Left ventricle myocardium superior (tissue), 1 donor: ENCODE measurements around the gene PAQR8. TPM values are rescaled to one million over a fixed set of nuclear protein-coding genes. Genes with fewer than 3 reads are reported as not detected.

Experiments
- ATAC-seq: fragments of 200-7000 bp; cut with Tn5 transposase; one replicate; pipeline ENCODE4 v1.9.1; 2020; ENCODE audit warnings: mild to moderate bottlenecking, moderate library complexity
- DNase-seq: peaks from one replicate; pipeline ENCODE4 v3.0.0-alpha.2; 2020
- intact Hi-C: fragments of 100-400 bp; cut with micrococcal nuclease; formaldehyde crosslinking; loops from one replicate; pipeline ENCODE4 v1.11.0; 2022
- long read RNA-seq: library from polyadenylated mRNA; unstranded; transcript quantifications from one replicate; pipeline ENCODE4 v2.0.0, GENCODE V29; 2021
- total RNA-seq: library from RNA; stranded (reverse); fragmentation: NEBNext Ultra II Directional; extraction: Animal tissue kit (Norgen Biotek cat#: 25700); gene quantifications from one replicate; pipeline ENCODE4 v1.2.1, GENCODE V29; 2021
- donor health status: DM: no; HTN: yes; CAD: no; lungs with severe emphysema.

The PAQR8 gene, protein sequence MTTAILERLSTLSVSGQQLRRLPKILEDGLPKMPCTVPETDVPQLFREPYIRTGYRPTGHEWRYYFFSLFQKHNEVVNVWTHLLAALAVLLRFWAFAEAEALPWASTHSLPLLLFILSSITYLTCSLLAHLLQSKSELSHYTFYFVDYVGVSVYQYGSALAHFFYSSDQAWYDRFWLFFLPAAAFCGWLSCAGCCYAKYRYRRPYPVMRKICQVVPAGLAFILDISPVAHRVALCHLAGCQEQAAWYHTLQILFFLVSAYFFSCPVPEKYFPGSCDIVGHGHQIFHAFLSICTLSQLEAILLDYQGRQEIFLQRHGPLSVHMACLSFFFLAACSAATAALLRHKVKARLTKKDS
- total RNA-seq, result 1.8 TPM
- long read RNA-seq, full-length matches to known transcripts, result 5 of 5 reads
- long read RNA-seq, partial matches to known transcripts, result 0 of 5 reads
- long read RNA-seq, other reads (novel, unspliced or antisense), result 0 of 5 reads

DNA sequence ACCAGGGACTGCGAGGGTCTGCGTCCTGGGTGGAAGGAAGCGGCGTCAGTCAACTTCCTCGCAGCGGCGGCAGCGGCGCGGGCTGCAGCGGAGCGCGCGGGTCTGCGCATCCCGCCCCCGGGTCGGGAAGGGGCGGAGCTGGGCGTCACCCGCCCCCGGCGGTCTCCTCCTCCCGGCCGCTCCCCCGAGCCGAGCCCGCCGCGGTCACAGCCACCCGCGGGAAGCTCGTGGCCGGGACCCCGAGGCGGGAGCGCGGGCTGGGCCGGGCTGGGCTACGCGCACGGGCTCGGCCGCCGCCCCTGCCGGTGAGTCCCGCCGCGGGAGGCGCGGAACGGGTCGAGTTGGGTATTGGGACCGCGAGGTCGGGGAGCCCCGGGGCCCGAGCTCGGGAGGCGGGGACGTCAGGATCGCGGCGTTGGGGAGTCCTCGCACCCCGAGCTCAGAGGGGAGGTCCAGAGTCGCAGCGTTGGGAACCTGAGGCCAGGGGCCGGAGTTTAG, at the start of gene PAQR8:
Gene PAQR8, plus strand, starts transcription at position 207 of the 498 bp plus-strand sequence. CDS start 41,063 bp downstream, outside the sequence.
- intact Hi-C loops, result no loop called here
- ATAC-seq (peak; percentile 99), DNase-seq (peak; percentile 90)

GRCh38 chr6:52312461-52312860, 49.5 kb upstream of the PAQR8 start:
- intact Hi-C loops, result no loop called here
- no peak for ATAC-seq
- no peak for DNase-seq

GRCh38 chr6:52314752-52315151, 47.2 kb upstream of the PAQR8 start:
- intact Hi-C loops, result no loop called here

GRCh38 chr6:52317211-52317610, 44.7 kb upstream of the PAQR8 start:
- intact Hi-C loops, result no loop called here
- ATAC-seq, result no peak
- DNase-seq, result no peak

More at GRCh38 chr6:52314752-52315151, 47.2 kb upstream of the PAQR8 start:
- ATAC-seq (no peak), DNase-seq (no peak)

DNA sequence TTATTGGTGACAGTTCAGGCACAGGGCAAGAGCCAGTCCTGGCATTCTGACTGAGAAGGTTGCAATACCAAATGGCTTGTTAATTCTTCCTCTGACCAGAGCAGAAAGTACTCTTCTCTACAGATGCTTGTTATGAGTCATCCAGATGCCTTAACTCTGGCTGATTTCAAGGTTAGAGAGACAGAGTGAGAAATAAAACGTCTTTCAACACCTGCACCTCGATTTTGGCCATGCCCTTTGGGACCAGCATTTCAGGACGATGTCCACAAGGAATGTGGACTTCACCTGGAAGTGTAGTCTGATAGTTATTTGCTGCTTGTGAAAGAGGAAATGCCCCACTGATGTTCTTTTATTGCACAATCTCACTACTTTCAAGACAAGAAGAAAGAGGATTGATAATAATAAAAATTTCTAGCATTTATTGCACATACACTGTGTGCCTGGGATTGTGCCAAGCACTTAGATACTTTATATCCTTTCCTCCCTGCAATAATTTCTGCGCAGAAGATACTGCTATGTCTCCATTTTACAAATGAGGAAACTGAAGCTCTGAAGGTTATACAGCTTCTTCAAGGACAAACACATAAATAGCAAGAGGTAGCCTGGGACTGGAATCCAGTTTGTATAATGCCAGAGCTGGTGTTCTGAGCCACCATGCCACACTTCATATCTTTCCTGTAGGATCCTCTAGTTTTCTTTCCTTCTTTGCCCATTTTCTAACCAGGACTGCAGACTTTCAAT, 43.9 kb upstream of the PAQR8 start:
- ATAC-seq (no peak), DNase-seq (no peak)
- intact Hi-C loops, result no loop called here

GRCh38 chr6:52324189-52324588, 37.8 kb upstream of the PAQR8 start:
- intact Hi-C loops, result no loop called here
- ATAC-seq (no peak), DNase-seq (no peak)

DNA sequence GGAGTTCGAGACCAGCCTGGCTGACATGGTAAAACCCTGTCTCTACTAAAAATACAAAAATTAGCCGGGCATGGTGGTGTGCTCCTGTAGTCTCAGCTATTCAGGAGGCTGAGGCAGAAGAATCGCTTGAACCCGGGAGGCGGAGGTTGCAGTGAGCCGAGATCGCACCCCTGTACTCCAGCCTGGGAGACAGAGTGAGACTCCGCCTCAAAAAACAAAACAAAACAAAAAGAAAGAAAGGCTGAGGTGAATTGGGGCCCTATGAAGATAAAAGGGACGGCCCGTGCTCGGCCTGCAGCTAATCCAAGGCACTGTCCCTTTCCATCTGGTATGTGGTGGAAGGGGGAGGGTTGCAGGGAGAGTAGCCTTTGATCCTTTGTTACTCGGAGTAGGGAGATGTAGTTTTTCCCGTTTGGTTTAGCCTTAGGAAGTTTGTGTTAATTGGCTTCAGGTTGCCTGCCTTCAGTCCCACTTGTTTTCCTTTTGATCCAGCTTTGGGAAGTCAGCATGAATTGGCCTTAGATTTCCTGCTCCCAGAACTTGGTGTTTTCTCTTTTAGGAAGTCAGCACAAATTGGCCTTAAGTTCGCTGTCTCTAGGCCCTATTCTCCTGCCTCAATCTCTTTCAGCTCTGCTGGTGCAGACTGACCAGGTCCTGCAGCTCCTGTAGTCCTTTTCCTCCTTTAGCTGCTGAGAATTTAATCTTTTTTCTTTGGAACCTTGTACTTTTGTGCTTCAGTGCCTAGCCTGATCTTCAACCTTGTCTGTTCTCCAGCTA, 36.1 kb upstream of the PAQR8 start:
- no peak for DNase-seq
- intact Hi-C loops, result no loop called here
- no peak for ATAC-seq

- ATAC-seq (no peak), DNase-seq (no peak)
- intact Hi-C loops, result no loop called here
Observed at GRCh38 chr6:52326540-52327364, 35.2 kb upstream of the PAQR8 start.

GRCh38 chr6:52328303-52328662, 33.7 kb upstream of the PAQR8 start:
- intact Hi-C loops, result no loop called here
- ATAC-seq (no peak), DNase-seq (no peak)

DNA sequence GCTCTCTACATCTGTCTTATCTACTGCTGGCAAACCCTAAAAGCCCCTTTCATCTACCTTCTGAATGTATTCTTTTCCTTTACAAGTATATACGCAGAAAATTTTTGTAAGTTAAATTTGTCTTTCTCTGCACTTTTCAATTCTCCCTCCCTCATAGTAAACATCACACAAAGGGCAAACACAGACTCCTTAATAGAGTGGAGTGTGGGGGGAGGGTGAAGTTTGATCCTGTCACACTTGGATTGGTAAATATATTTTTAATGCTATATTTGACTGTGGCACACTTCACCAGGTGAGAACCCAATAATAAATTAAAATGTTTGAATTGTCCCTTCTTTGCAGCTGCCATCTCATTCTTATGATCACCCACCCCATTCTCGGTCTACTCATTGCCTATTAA, 33.2 kb upstream of the PAQR8 start:
- intact Hi-C loops, result no loop called here
- no peak for ATAC-seq
- DNase-seq, result no peak

DNA sequence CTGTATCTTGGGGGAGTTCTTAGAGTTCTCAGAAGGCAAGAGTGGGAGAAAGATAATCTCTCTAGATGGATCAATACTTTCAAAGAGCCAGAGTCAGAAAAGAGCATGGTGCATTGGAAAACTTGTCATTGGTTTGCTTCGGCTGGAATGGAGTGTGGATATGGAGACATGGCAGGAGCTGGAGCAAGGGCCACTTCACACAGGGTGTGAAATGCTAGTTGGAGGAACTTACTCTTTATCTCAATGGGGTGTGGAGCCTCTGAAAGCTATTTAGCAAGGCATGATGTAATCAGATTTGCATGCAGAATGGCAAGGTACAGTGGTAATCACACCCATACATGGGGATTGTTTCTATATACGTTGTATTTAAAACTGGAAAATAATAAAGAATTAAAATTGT, 31.5 kb upstream of the PAQR8 start:
- DNase-seq, result no peak
- ATAC-seq, result peak; percentile 56
- intact Hi-C loops, result no loop called here

DNA sequence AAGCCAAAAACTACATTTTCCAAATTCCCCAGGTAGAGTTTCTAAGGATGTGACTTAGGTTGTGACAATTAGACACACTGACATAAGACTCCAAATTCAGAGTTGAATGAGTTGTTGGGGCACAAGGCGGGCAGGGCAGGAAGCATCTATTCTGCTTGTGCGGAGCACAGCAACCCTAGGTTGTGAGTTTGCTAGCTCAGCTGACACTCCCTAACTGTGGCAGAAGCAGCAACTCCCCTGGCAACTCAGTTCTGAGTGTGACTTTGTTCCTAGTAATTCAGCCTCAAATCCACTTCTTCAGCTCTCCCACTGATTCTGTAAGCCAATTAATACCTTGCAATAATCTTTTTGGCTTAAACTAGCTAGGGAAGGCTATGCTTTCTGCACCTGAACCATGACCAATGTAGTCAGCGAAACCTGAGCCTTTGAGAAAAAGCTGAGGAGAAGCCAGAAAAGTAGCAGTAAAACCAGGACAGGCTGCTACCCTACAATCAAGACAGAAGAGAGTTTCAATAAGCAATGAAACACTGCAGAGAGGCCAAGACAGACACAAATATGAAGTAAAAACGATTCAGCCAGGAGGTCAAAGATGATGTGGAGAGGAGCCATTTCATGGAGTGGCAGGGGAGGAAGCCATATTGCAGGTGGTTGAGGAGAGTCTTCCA, 30.0 kb upstream of the PAQR8 start:
- no peak for DNase-seq
- no peak for ATAC-seq
- intact Hi-C loops, result no loop called here

DNA sequence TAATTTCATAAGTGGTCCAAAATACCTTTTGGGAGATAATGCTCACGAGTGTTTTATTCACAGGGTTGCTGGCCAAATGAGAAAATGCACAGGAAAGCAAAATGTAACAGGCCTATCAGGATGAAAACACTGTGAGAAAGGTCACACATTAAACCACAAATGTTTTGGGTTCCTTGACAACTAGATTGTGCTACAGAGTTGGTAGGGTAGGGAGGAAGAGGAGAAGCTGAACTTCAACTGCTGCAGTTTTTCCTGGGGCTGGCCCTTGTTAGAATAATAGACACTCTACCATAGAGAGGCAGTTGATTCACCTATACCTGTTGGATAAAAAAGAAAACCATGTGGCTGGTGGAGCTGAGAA, 28.1 kb upstream of the PAQR8 start:
- ATAC-seq, result no peak
- intact Hi-C loops, result no loop called here
- DNase-seq, result no peak

DNA sequence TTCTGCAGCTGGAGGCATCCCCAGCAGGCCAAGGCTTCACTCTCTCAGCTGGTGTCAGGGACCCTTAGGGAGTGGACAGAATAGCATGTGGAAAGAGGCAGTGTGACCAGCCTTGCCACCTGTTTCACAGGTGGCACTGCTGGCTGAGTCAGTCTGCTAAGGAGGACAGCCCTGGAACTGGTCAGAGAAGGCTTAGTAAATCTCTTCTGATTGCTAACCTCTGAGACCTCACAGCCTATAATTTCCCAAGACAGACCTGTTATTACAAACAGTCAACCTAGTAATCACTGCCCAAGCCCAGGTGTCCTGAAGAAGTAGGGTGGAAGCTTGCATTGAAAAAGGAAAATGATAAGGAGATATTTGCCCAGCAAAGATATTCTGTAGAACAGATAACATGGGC, 26.4 kb upstream of the PAQR8 start:
- ATAC-seq (no peak), DNase-seq (no peak)
- intact Hi-C loops, result no loop called here

DNA sequence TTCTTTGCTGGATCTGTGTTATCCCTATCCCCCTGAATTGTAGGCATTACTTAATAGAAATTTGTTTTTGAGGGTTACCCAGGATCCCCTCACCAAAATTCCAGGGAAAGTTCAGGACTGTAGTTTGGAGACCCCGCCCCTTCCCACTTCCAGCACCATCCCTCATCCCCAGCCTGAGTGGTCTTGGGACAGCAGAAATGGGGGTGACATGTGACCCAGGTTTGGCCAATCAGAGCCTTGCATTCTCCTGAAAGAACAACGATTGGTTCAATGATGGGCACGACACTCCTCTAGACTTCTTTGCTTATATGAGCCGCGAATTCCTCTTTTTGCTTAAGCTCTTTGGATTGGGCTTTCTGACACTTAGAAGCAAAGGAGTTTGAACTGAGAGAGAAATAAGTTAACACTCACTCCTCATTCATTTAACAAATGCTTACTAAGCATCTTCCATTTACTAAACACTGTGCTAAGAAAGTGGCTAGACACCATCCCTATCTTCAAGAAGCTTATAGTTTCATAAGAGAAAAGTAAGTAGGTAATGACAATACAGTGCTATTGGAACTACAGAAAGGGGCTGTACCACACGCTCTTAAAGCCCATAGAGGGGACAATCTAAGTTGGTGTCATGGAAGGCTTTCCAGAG, 24.9 kb upstream of the PAQR8 start:
- ATAC-seq (no peak), DNase-seq (no peak)
- intact Hi-C loops, result no loop called here

DNA sequence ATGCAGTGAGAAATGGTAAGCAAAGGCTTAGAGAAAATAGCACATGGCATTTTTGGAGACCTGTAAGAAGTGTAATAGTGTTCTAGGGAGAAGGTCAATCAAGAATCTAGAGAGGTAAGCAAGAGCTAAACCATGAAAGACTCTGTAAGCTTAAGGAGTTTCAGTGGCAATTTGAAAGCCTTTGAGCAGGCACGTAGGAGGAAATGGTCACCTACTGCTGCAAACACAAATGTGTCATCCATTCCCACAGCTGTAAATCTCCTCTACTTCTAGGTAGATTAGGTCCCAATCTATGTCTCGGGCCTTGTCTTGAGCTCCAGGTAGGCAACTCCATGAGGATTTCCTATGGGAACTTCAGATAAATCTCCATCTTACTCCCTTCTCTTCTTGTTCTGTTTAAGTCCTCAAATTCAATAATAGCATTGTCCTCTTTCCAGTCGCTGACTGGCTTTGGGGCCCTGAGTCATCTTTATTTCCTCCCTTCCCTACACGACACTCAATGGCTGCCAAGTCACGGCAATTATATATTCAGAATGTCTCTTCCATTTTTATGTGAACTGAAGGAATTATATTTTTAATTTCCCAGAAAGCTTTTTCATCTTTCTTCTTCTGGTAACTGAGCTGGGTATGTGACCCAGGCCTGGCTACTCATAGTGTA, 24.2 kb upstream of the PAQR8 start:
- ATAC-seq (no peak), DNase-seq (no peak)
- intact Hi-C loops, result no loop called here

DNA sequence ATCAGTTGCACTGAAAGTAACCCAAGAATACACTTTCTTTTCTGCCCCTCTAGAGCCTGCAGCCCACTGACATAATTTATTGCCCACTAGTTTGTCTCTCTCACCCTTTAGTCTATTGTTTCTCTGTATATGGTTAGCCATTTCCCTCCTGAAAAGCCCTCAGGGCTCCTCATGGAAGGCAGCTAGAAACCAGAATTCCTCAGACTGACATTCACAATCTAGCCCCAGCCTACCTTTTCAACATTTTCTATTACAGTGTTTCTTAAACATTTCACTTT, 21.4 kb upstream of the PAQR8 start:
- DNase-seq (no peak), ATAC-seq (no peak)
- intact Hi-C loops, result no loop called here
